ENCODE measurements around the gene C5AR2. TPM values are rescaled to one million over a fixed set of nuclear protein-coding genes. Genes with fewer than 3 reads are reported as not detected.

C5AR2 gene
- total RNA-seq, 1 experiment from 2014 or later = 2.4 TPM

GRCh38 chr19:47374876-47375693 is 43.1 kb downstream of the C5AR2 start:
- H3K4me3 Mint-ChIP-seq (ENCODE audit: unreplicated experiment) = no peak overlapping the region
- POLR2A ChIA-PET = interaction anchor here (1.2 kb wide), 1 partner anchor 8 kb away, joined by 3 read pairs; no protein-coding TSS in a partner anchor
- BruUV-seq (replicated peaks) = no TSS peak
- no peak for DNase-seq (ENCODE audit: unreplicated experiment)
- intact Hi-C loops (cut with micrococcal nuclease) = no loop called here
- no peak overlapping the region for H3K27ac Mint-ChIP-seq (ENCODE audit: low read depth, unreplicated experiment)
- H3K36me3 Mint-ChIP-seq (ENCODE audit: insufficient read depth, unreplicated experiment) = peaks cover 72% of the 10 kb centered on the region
- H3K27me3 Mint-ChIP-seq (ENCODE audit: insufficient read depth, unreplicated experiment) = no peaks in the 10 kb centered on the region
- no peaks in the 10 kb centered on the region for H3K9me3 Mint-ChIP-seq (ENCODE audit: unreplicated experiment)
- H3K4me1 Mint-ChIP-seq (ENCODE audit: insufficient read depth, unreplicated experiment) = peaks cover 4% of the 10 kb centered on the region
- CTCF ChIA-PET = interaction anchor here (0.6 to 1.6 kb wide), 3 partner anchors 16 to 77 kb away, joined by 3 to 9 read pairs (median 4); no protein-coding TSS in a partner anchor
- TF ChIP-seq CTCF (IDR thresholded peaks at IDR 0.05; ENCODE audit: unreplicated experiment) = no peak

- CTCF ChIA-PET = interaction anchor here (0.6 to 1.6 kb wide), 2 partner anchors 15 to 78 kb away, joined by 3 to 9 read pairs; no protein-coding TSS in a partner anchor
- DNase-seq (ENCODE audit: unreplicated experiment) = no peak
- Mint-ChIP-seq H3K27me3 (ENCODE audit: insufficient read depth, unreplicated experiment) (no peaks in the 10 kb centered on the region), H3K9me3 (ENCODE audit: unreplicated experiment) (no peaks in the 10 kb centered on the region), H3K4me3 (ENCODE audit: unreplicated experiment) (no peak overlapping the region), H3K27ac (ENCODE audit: low read depth, unreplicated experiment) (no peak overlapping the region), H3K36me3 (ENCODE audit: insufficient read depth, unreplicated experiment) (peaks cover 73% of the 10 kb centered on the region), H3K4me1 (ENCODE audit: insufficient read depth, unreplicated experiment) (no peaks in the 10 kb centered on the region)
- BruUV-seq (replicated peaks) = no TSS peak
- intact Hi-C loops (cut with micrococcal nuclease) = no loop called here
- POLR2A ChIA-PET = interaction anchor here (1.4 kb wide), 1 partner anchor 10 kb away, joined by 5 read pairs; no protein-coding TSS in a partner anchor
- TF ChIP-seq CTCF (IDR thresholded peaks at IDR 0.05; ENCODE audit: unreplicated experiment) = no peak
Observed at GRCh38 chr19:47375694-47376588, 44.0 kb downstream of the C5AR2 start.

- CTCF ChIA-PET = interaction anchor here (0.6 kb wide), 1 partner anchor 9 kb away, joined by 4 read pairs; no protein-coding TSS in a partner anchor
- no peak overlapping the region for H3K27ac Mint-ChIP-seq (ENCODE audit: low read depth, unreplicated experiment)
- no peak for TF ChIP-seq CTCF (IDR thresholded peaks at IDR 0.05; ENCODE audit: unreplicated experiment)
- no peak overlapping the region for H3K4me3 Mint-ChIP-seq (ENCODE audit: unreplicated experiment)
- intact Hi-C loops (cut with micrococcal nuclease) = no loop called here
- DNase-seq (ENCODE audit: unreplicated experiment) = no peak
- no TSS peak for BruUV-seq (replicated peaks)
- no peaks in the 10 kb centered on the region for H3K9me3 Mint-ChIP-seq (ENCODE audit: unreplicated experiment)
- H3K4me1 Mint-ChIP-seq (ENCODE audit: insufficient read depth, unreplicated experiment) = no peaks in the 10 kb centered on the region
- H3K27me3 Mint-ChIP-seq (ENCODE audit: insufficient read depth, unreplicated experiment) = no peaks in the 10 kb centered on the region
- H3K36me3 Mint-ChIP-seq (ENCODE audit: insufficient read depth, unreplicated experiment) = peaks cover 77% of the 10 kb centered on the region
- POLR2A ChIA-PET = interaction anchor here (1.4 kb wide), 1 partner anchor 9 kb away, joined by 5 read pairs; no protein-coding TSS in a partner anchor
Observed at GRCh38 chr19:47376589-47377144, 44.7 kb downstream of the C5AR2 start.

Data from MCF 10A (cell line).